ENCODE measurements around the gene C1GALT1C1L. TPM values are rescaled to one million over a fixed set of nuclear protein-coding genes. Genes with fewer than 3 reads are reported as not detected.
"Not testable (repeated sequence)": the region's sequence is repeated elsewhere in the genome, so short reads cannot be mapped to it uniquely, and the experiment has no call there.

The C1GALT1C1L gene
- total RNA-seq, 4 donors from 2014 or later = 0.30 to 0.51 (median 0.36) TPM; not detected in 1

DNA sequence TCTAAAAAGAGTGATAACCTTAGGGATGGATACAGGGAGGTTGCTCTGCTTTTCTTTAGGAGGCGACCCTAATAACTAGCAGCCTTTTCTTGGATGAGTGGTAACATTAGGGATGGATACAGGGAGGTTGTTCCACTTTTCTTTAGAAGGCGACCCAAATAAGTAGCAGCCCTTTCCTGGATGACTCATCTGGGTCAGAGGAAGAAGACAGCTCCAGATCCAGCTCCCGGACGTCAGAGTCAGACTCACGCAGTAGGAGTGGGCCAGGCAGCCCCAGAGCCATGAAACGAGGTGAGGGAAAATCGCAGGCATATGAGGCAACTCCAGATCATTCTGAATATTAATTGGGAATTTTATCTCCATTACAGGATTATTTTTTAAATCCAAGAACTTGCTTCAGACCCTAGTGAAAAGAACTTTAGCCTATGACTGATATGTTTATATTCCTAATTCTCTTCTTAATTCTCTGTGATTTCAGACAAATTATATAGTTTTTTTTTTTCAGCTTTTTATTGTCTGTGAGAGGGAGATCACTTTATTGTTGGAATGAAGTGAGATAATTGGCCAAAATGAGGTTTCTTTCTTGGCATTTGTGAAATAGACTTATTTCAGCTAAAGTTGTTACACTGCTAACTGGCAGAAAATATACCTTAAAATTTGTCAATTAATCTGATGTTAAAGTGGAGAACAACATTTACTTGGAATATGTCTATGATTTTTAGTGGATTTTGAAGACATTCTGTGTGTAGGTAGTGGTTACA, 31.2 kb upstream of the C1GALT1C1L start:
- 24 to 41% methylated on average over 7 of the region's 7 CpGs for WGBS, 2 donors
- peak; percentile 60 to 89 for DNase-seq (ENCODE audit: low spot score in 2 of 2)
- intact Hi-C loops (cut with DNase I; ENCODE audit: low total_unique reads) = no loop called here
- TF ChIP-seq, protein P1, sequence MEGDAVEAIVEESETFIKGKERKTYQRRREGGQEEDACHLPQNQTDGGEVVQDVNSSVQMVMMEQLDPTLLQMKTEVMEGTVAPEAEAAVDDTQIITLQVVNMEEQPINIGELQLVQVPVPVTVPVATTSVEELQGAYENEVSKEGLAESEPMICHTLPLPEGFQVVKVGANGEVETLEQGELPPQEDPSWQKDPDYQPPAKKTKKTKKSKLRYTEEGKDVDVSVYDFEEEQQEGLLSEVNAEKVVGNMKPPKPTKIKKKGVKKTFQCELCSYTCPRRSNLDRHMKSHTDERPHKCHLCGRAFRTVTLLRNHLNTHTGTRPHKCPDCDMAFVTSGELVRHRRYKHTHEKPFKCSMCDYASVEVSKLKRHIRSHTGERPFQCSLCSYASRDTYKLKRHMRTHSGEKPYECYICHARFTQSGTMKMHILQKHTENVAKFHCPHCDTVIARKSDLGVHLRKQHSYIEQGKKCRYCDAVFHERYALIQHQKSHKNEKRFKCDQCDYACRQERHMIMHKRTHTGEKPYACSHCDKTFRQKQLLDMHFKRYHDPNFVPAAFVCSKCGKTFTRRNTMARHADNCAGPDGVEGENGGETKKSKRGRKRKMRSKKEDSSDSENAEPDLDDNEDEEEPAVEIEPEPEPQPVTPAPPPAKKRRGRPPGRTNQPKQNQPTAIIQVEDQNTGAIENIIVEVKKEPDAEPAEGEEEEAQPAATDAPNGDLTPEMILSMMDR (IDR thresholded peaks at IDR 0.05) = no peak
- no peak for TF ChIP-seq POLR2A (IDR thresholded peaks at IDR 0.05)
- no peak overlapping the region for H3K4me3 ChIP-seq (ENCODE audit: low read depth, poor library complexity, severe bottlenecking)

DNA sequence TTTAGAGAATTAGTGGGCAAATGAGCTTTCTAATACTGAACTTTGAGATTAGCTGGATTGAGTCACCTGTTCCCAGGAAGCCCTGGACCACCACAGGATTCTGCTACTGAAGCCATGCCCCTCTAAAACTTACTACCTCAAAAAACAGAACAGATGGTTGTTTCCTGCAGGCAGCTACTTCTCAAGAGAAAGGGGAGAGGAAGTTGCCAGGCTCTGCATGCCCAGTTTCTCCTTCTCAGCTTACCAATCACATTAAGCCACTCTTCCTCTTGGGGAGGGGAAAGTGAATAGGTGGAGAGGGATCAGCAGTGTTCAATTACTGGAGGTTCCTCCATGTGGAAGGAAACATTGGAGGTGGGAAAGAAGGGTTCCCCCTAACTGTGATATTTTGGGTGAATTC, 24.9 kb upstream of the C1GALT1C1L start:
- intact Hi-C loops (cut with DNase I; ENCODE audit: low total_unique reads) = no loop called here
- H3K4me3 ChIP-seq (ENCODE audit: low read depth, poor library complexity, severe bottlenecking) = no peak overlapping the region
- TF ChIP-seq, protein P1 (IDR thresholded peaks at IDR 0.05) = no peak
- no peak for DNase-seq (ENCODE audit: low spot score in 2 of 2)

DNA sequence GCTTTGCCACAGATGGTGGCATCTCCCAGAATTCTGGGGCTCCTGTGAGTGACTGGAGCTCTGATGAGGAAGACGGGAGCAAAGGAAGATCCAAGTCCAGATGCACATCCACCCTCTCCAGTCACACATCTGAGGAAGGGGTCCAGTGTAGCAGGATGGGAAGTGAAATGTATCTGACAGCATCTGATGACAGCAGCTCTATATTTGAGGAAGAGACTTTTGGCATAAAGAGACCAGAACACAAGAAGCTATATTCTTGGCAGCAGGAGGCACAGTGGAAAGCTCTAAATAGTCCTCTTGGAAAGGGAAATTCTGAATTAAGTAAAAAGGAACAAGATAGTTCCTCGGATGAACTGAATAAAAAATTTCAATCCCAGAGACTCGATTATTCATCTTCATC, 23.5 kb upstream of the C1GALT1C1L start:
- H3K4me3 ChIP-seq (ENCODE audit: low read depth, poor library complexity, severe bottlenecking) = no peak overlapping the region
- no peak for DNase-seq (ENCODE audit: low spot score in 2 of 2)
- intact Hi-C loops (cut with DNase I; ENCODE audit: low total_unique reads) = no loop called here
- 67% methylated on average over 3 of the region's 3 CpGs for WGBS, 2 donors
- TF ChIP-seq POLR2A (IDR thresholded peaks at IDR 0.05) = no peak
- TF ChIP-seq, protein P1 (IDR thresholded peaks at IDR 0.05) = no peak

DNA sequence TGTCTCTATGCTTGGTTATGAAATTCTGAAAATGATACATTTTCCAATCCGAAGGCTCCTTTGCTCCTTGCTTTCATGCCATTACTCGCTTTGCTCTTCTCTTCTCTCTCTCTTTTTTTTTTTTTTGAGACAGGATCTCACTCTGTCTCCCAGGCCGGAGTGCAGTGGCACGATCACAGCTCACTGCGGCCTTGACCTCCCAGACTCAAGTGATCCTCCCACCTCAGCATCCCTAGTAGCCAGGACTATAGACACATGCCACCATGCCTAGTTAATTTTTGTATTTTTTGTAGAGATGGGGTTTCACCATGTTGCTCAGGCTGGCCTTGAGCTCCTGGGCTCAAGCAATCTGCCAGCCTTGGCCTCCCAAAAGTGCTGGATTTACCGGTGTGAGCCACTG, 21.9 kb upstream of the C1GALT1C1L start:
- DNase-seq (ENCODE audit: low spot score in 2 of 2); intact Hi-C loops (cut with DNase I; ENCODE audit: low total_unique reads); H3K4me3 ChIP-seq (ENCODE audit: low read depth, poor library complexity, severe bottlenecking): not testable (repeated sequence)
- WGBS, 2 donors = 95% methylated on average over 6 of the region's 6 CpGs

DNA sequence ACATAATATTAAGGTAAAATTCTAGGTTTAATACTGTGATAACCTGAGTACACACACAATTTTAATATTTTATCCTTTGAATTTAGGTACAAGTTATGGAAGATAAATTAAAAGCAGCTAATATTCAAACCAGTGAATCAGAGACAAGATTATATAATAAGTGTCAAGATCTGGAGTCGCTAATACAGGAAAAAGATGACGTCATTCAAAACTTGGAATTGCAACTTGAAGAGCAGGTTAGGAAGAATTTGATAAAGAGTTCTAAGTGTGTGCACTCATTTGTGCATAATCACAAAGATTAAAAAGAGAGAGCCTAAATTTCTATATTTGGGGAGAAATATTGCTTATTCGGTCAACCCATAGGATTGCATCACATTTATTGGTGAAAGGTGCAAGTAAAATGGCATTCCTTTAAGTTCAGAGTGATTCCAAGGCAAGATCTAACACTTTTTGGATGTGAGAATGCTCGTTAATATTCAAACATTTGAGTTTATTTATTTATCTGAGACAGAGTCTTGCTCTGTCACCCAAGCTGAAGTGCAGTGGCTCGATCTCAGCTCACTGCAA, 16.3 kb upstream of the C1GALT1C1L start:
- TF ChIP-seq, protein P1 (IDR thresholded peaks at IDR 0.05) = no peak
- no peak for TF ChIP-seq POLR2A (IDR thresholded peaks at IDR 0.05)
- DNase-seq (ENCODE audit: low spot score in 2 of 2) = no peak
- no peak overlapping the region for H3K4me3 ChIP-seq (ENCODE audit: low read depth, poor library complexity, severe bottlenecking)
- WGBS, 2 donors = 63 to 67% methylated on average over 5 of the region's 5 CpGs
- intact Hi-C loops (cut with DNase I; ENCODE audit: low total_unique reads) = no loop called here

DNA sequence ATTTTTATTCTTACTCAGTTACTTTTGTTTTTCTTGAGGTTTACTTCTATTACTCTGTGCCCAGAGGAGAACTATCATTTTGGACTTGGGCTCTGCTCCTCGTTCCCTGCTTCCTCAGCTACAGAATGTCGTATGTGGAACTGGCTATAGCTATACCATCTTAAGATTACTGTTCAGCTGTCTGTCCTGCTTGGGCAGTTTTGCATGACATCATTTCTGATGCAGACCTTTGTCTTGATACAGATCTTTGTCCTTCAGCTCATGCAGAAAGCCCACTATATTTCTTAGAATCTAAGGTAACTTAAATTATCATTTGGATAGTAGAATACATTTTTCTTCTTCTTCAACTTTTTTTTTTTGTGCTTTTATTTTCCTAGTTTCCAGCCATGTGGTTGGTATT, 13.8 kb upstream of the C1GALT1C1L start:
- intact Hi-C loops (cut with DNase I; ENCODE audit: low total_unique reads) = no loop called here
- no peak for DNase-seq (ENCODE audit: low spot score in 2 of 2)
- TF ChIP-seq, protein P1 (IDR thresholded peaks at IDR 0.05) = no peak
- TF ChIP-seq POLR2A (IDR thresholded peaks at IDR 0.05) = no peak
- 65 to 86% methylated on average over 2 of the region's 2 CpGs for WGBS, 2 donors
- no peak overlapping the region for H3K4me3 ChIP-seq (ENCODE audit: low read depth, poor library complexity, severe bottlenecking)
